ENCODE results near the gene PRKG2. TPM values are rescaled to one million over a fixed set of nuclear protein-coding genes. Genes with fewer than 3 reads are reported as not detected.

Gene PRKG2
- total RNA-seq, 2 experiments from 2014 or later = 1.0 to 1.1 TPM

DNA sequence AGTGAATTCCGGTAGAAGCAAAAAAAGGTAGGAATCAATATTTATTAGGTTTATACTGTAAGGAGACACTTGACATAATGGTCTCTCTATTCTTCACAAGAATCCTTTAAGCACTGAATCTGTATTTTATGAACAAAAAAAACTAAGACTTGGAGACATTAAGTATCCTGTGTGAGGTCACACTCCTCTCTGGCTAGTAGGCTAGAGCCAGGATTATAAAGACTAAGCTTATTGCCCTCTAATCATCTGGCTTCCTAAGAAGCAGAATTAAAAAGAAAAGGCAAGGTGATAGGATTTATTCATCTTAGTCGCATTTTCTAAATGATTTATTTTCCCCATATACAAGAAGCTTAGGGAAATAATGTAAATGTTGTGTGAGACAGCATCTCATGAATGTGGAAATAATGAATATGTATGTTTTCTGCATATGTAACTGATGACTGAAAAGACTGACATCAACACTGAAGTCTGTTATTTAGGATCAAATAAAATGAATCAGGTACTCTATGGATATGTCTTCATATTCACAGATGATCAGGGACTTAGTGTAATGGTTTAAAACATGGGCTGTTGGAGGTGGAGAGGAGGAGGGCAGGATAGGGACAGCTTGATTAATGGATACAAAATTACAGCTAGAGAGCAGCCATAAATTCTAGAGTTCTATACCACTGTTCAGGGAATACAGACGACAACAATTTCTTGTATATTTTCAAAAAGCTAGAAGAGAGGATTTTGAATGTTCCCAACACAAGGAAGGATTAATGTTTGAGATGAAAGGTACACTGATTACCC lies 30.4 kb upstream of the PRKG2 start:
- H4K20me1 ChIP-seq (ENCODE audit: insufficient read depth, low read length) = no peaks in the 10 kb centered on the region
- no peak for TF ChIP-seq EZH2phosphoT487 (IDR thresholded peaks at IDR 0.05; ENCODE audit: borderline replicate concordance, low read depth, low read length)
- TF ChIP-seq, protein P1, sequence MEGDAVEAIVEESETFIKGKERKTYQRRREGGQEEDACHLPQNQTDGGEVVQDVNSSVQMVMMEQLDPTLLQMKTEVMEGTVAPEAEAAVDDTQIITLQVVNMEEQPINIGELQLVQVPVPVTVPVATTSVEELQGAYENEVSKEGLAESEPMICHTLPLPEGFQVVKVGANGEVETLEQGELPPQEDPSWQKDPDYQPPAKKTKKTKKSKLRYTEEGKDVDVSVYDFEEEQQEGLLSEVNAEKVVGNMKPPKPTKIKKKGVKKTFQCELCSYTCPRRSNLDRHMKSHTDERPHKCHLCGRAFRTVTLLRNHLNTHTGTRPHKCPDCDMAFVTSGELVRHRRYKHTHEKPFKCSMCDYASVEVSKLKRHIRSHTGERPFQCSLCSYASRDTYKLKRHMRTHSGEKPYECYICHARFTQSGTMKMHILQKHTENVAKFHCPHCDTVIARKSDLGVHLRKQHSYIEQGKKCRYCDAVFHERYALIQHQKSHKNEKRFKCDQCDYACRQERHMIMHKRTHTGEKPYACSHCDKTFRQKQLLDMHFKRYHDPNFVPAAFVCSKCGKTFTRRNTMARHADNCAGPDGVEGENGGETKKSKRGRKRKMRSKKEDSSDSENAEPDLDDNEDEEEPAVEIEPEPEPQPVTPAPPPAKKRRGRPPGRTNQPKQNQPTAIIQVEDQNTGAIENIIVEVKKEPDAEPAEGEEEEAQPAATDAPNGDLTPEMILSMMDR (conservative IDR thresholded peaks at IDR 0.05; ENCODE audit: low read length) = no peak
- no peak overlapping the region for H2AFZ ChIP-seq (ENCODE audit: low read length)
- H3K9me2 ChIP-seq (ENCODE audit: insufficient read depth, low read length) = no peaks in the 10 kb centered on the region
- POLR2A ChIA-PET = no interaction called here
- BruUV-seq (replicated peaks) = no TSS peak
- no peak for DNase-seq (ENCODE audit: low spot score)
- no peak overlapping the region for H3K27ac ChIP-seq (ENCODE audit: low read depth, low read length, poor library complexity, severe bottlenecking)
- no peaks in the 10 kb centered on the region for H3K9me3 ChIP-seq (ENCODE audit: low read length)
- no peaks in the 10 kb centered on the region for H3K79me2 ChIP-seq (ENCODE audit: insufficient read depth, low read depth, low read length)
- no peaks in the 10 kb centered on the region for H3K4me1 ChIP-seq (ENCODE audit: insufficient read depth, low read length, poor library complexity, severe bottlenecking)
- intact Hi-C loops (cut with micrococcal nuclease; ENCODE audit: unreplicated experiment) = no loop called here
- CTCF ChIA-PET (ENCODE audit: unreplicated experiment) = no interaction called here
- no peak overlapping the region for H3K4me3 ChIP-seq (ENCODE audit: low read depth, low read length, poor library complexity, severe bottlenecking)
- no peaks in the 10 kb centered on the region for H3K36me3 ChIP-seq (ENCODE audit: insufficient read depth, low read length)
- H3K4me2 ChIP-seq (ENCODE audit: low read length) = no peak overlapping the region

DNA sequence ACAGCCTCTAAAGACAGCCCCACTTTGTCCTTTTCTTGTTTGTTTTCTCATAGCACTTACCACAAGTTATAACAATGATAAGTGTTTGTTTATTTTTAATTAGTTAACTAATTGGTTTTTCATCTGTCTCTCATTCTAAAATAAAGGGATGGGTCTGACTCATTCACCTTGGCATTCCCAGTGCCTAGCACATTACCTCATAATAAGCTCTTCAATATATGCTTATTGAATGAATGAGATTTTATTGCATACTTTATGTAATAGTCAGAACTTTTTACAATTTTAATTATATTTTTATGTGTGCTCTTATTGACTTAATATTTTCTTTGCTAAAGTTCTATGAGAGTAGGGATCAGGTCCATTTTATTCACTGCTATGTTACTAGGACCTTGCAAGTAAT lies 22.8 kb upstream of the PRKG2 start:
- H3K4me2 ChIP-seq (ENCODE audit: low read length) = no peak overlapping the region
- POLR2A ChIA-PET = no interaction called here
- DNase-seq (ENCODE audit: low spot score) = no peak
- no peaks in the 10 kb centered on the region for H3K9me3 ChIP-seq (ENCODE audit: low read length)
- no peak overlapping the region for H3K27ac ChIP-seq (ENCODE audit: low read depth, low read length, poor library complexity, severe bottlenecking)
- no peaks in the 10 kb centered on the region for H3K4me1 ChIP-seq (ENCODE audit: insufficient read depth, low read length, poor library complexity, severe bottlenecking)
- H2AFZ ChIP-seq (ENCODE audit: low read length) = no peak overlapping the region
- no peaks in the 10 kb centered on the region for H4K20me1 ChIP-seq (ENCODE audit: insufficient read depth, low read length)
- BruUV-seq (replicated peaks) = no TSS peak
- H3K4me3 ChIP-seq (ENCODE audit: low read depth, low read length, poor library complexity, severe bottlenecking) = no peak overlapping the region
- H3K36me3 ChIP-seq (ENCODE audit: insufficient read depth, low read length) = no peaks in the 10 kb centered on the region
- TF ChIP-seq, protein P1 (conservative IDR thresholded peaks at IDR 0.05; ENCODE audit: low read length) = no peak
- TF ChIP-seq EZH2phosphoT487 (IDR thresholded peaks at IDR 0.05; ENCODE audit: borderline replicate concordance, low read depth, low read length) = no peak
- intact Hi-C loops (cut with micrococcal nuclease; ENCODE audit: unreplicated experiment) = no loop called here
- CTCF ChIA-PET (ENCODE audit: unreplicated experiment) = no interaction called here
- no peaks in the 10 kb centered on the region for H3K79me2 ChIP-seq (ENCODE audit: insufficient read depth, low read depth, low read length)
- H3K9me2 ChIP-seq (ENCODE audit: insufficient read depth, low read length) = no peaks in the 10 kb centered on the region

DNA sequence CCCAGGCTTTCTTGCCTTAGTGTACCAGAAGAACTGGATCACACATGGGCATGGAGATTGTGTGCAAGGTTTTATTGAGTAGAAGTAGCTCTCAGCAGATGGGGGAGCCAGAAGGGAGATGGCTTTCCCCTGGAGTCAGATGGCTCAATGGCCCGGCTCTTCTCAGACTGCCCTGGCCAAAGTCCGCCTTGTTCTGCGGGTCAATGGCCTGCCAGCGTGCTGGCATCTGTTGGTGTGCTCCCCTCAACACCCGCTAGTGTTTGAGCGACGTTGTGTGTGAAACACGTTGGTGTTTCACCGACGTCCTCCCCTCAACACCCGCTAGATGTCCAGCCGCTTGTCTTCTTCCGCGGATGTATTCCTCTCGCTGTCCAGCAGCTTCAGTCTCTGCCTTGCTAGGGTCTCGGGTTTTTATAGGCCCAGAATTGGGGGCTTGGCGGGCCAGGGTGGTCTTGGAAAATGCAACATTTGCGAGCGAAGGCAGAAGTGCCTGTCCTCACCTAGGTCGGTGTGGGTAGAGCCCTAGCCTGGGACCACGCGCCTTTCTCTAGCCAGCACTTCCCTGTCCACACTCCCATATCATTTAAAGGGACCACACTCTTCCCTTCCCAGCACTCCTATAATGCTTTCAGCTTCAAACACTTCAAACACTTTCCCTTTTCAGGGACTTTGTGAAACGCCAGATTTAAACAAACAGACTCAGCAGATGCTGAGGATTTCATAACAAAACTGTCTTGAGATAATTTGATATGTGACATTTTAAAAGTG lies 21.1 kb upstream of the PRKG2 start:
- Histone ChIP-seq H3K27ac (ENCODE audit: low read depth, low read length, poor library complexity, severe bottlenecking) (no peak overlapping the region), H3K36me3 (ENCODE audit: insufficient read depth, low read length) (no peaks in the 10 kb centered on the region), H3K4me2 (ENCODE audit: low read length) (no peak overlapping the region), H4K20me1 (ENCODE audit: insufficient read depth, low read length) (no peaks in the 10 kb centered on the region), H3K9me3 (ENCODE audit: low read length) (0 out of 2 replicates have a peak, but pooled peaks cover 4% of the 10 kb centered on the region), H3K9me2 (ENCODE audit: insufficient read depth, low read length) (no peaks in the 10 kb centered on the region), H2AFZ (ENCODE audit: low read length) (no peak overlapping the region), H3K4me1 (ENCODE audit: insufficient read depth, low read length, poor library complexity, severe bottlenecking) (no peaks in the 10 kb centered on the region), H3K4me3 (ENCODE audit: low read depth, low read length, poor library complexity, severe bottlenecking) (no peak overlapping the region), H3K79me2 (ENCODE audit: insufficient read depth, low read depth, low read length) (no peaks in the 10 kb centered on the region)
- intact Hi-C loops (cut with micrococcal nuclease; ENCODE audit: unreplicated experiment) = no loop called here
- no peak for TF ChIP-seq EZH2phosphoT487 (IDR thresholded peaks at IDR 0.05; ENCODE audit: borderline replicate concordance, low read depth, low read length)
- TF ChIP-seq, protein P1 (conservative IDR thresholded peaks at IDR 0.05; ENCODE audit: low read length) = no peak
- ChIA-PET CTCF (ENCODE audit: unreplicated experiment) (no interaction called here), POLR2A (no interaction called here)
- no peak for DNase-seq (ENCODE audit: low spot score)
- BruUV-seq (replicated peaks) = no TSS peak

Measured in OCI-LY7 (cell line).